Stimulated activated CD8-positive, alpha-beta memory T cell treated with anti-CD3 and anti-CD28 coated beads, Interleukin-15, amount 100 ng/mL, for 48 hours (primary cell): ENCODE results near the gene SPINDOC.
"Not testable (repeated sequence)": the region's sequence is repeated elsewhere in the genome, so short reads cannot be mapped to it uniquely, and the experiment has no call there.

ENCODE experiments used
- DNase-seq, 2 donors: peaks; one replicate each; pipeline ENCODE4 v3.0.0-alpha.2; 2020; ENCODE audit warnings: low read depth in 2 of 2

Gene SPINDOC, protein sequence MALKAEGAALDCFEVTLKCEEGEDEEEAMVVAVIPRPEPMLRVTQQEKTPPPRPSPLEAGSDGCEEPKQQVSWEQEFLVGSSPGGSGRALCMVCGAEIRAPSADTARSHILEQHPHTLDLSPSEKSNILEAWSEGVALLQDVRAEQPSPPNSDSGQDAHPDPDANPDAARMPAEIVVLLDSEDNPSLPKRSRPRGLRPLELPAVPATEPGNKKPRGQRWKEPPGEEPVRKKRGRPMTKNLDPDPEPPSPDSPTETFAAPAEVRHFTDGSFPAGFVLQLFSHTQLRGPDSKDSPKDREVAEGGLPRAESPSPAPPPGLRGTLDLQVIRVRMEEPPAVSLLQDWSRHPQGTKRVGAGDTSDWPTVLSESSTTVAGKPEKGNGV

DNA sequence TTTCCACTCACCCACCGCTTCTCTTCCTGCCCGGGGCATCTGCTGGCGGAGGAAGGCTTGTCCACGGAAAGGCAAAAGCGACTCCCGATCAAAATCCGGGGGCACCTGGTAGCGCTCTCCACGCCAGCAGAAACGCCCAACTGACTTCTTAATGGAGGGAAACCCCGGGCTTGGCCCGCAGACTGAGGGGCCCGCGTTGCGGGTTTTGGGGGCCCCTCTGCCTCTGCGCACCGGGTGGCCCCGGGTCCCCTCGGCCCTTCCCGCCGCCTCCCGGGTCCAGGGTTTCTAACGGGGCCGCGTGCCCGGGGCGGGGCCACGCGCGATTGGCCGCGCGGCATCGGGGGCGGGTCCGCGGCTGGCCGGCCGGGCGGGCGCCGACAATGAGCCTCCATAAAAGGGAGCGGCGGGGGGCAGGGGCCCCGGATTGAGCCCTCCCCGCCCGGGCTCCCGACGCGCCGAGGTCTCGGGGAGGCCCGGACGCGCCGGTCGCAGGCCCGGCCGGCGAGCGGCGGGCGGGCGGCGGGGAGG lies at the start of gene SPINDOC:
Gene SPINDOC (plus strand): TSS at position 422 of the 528 bp plus-strand sequence. CDS start 231 bp downstream, outside the sequence.
- DNase-seq = peak; percentile 67 to 68

DNA sequence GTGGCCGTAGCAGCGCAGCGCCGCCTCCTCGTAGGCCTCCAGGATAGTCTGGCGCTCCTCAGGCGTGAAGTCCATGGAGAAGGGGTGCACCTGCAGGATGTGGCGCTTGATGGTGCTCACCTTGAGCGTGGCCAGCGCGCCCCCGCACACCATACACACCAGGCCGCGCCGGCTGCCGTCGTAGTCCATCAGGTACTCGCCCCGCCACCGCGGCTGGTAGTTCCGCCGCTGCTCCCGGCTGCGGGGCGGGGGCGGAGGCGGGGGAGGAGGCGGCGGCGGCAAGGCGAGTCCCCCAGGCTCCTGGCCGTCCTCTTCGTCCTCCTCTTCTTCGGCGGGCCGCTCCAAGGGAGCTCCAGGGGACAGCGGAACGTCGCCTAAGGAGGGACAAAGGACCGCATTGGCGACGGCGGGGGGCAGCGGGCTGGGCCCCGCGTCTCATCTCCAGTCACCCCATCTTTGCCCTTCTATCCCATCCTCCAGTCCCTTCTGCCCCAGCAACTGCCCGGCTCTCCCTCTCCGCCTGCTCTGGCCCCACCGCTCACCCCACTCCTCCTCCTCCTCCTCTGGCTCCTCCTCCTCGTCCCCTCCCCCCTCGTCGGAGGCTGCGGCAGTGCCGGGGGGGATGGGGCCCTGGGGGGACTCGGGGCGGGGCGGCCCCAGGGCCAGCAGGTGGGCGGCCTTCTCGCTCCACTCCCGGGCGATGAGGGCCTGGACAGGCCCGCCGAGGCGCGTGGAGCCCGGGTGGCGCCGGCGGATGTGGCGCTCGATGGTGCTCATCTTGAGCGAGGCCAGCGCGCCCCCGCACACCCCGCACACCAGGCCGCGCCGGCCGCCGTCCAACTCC lies 49.5 kb upstream of the SPINDOC start:
- DNase-seq = no peak

DNA sequence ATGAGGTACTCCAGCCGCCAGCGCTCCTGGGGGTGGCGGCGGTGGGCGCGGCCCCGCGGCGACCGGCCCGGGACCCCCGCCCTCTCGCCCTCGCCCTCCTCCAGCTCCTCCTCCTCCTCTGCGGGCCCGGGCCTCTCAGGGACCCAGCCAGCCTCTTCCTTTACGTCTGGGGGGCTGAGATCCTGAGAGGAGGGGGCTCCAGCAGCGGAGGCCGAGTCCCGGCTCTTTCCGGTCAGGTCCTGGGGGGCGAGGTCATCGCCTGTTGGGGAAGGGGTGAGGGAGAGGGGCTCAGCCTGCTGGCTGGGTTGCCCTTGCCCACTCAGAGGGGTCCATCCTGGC lies 48.9 kb upstream of the SPINDOC start:
- DNase-seq = no peak

DNA sequence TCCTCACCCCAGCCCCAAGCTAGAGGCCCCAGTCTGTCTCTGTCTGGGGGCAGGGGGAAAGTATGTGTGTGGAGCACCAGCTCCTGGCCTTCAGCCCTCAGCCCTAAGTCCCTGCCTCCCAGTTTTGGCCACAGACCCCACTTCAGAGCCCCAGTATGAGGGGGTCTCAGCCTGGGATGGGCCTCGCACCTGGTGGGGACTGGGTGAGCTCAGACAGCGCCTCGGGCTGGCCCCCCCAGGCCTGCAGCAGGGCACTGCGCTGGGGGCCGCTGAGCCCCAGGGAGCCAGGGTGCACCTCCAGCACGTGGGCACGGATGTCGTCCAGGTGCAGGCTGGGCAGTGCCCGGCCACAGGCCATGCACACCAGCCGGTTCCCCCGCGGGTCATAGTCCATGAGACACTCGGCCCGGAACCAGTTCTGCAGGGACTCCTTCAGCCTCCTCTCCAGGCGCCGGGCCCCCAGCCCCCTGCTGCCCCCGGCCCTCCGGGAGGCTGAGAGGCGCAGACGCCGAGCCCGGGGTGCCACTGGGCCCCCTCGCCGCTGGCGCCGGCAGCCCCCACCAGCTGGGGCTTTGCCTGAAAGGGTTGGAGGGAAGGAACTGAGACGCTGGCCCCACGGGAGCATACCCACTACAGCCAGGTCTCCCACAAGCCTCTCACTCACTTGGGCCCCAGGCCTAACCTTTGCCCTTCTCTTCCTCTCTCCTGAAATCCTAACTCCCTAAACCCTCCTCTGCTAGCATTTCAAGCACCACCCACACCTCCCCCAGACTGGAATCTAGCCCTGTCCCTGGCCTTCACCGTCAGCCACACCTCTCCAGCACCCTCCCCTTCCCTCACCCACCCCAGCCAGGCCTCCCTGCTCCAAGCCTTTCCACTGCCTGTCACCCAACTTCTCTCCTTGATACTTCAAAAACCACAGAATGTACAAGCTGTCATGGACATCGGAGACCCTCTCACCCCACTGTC lies 48.3 kb upstream of the SPINDOC start:
- DNase-seq = no peak

DNA sequence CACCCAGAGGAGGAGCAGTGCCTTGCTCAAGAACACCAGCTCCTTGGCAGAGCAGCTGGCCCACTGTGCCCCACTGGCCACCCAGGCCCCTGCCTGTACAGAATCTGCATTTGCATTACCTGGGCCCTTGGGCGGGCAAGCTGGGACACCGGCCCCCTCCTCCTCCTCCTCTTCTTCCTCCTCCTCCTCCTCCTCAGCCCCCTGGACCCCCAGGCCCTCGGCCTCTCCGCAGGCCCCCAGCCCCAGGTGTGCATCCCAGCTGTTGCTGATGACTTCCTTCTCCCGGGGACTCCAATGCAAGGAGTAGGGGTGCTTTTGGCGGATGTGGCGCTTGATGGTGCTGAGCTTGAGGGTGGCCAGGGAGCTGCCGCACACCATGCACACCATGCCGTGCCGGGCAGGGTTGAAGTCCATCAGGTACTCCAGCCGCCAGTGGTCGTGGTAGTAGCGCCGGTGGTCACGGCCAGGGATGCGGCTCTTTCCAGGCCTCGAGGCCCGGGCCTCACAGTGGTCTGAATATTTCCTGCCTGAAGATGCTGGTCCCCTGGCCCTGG lies 47.5 kb upstream of the SPINDOC start:
- DNase-seq = no peak

DNA sequence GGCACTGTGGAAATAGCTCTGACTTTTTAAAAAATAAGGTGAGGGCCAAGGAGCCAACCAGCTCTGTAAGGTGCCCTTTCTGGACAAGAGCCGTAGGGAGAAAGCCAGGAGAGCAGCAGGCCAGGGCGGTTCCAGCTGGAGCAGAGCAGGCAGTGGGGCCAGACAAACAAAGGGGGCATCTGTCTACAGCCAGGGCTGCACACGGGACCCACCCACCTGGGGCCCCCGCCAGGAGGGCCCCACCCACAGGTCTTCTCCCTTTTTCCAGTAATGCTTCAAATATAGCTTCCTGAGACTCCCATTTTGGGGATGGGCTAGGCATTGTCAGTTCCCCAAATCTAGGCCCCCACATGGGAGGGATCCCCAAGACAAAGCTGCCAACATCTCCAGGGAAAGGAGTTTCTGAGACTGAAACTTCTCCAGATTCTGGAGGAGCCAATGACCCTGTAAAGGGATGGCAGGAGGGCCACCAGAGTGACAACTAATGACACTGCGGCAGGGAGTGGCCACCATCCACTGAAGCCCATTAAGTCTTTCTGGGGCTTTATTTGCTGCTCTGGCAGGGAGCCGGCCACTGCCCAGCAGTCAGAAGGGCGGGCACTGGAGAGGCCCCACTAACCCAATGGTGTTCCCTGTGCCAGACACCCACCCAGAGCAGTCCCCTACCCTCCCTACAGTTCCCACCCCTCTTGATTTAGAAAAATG lies 46.6 kb upstream of the SPINDOC start:
- no peak for DNase-seq

DNA sequence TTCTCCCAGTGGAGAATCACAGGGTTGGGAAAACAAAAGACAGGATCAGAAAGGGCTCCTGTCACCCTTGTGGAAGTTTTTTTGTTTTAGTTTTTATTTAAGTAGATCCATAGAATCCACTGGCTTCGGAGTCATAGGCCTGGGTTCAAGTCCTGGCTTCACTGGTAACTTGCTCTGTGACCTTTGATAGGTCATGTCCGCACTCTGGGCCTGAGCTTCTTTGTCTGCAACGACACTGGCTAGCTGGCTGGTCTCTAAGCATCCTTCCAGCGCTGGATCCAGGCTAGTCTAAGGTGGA lies 46.0 kb upstream of the SPINDOC start:
- no peak for DNase-seq

DNA sequence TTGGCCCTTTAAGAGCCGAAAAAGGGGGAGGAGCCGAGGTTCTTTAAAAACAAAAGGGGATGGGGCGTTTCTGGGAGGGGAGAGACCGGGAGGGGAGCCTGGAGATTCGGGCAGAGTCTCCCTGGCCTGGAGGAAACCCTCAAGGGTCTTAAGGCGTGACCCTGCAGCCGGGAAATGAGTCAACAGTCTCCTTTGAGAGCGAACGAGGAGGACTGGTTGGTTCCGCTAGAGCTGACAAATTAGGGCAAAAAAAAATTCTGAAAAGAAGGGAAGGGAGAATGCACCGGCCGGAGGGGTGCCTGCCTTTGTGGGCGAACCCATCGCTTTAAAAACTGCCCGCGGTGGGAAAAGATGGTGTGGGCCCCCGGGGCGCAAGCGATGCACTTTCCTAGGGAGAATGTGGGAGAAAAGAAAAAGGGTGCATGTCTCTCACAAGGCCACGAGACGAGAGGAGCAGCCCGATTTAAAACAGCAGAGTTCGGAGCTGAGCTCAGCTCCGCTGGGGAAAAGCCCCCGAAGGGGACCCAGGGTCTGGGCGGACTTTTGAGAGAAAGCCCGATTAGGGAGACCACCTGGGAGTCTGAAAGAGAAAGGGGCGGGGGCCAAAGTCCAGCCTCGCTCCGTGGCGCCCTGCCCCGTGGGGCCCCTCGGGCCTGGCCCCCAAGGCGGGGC lies 45.6 kb upstream of the SPINDOC start:
- DNase-seq = no peak

DNA sequence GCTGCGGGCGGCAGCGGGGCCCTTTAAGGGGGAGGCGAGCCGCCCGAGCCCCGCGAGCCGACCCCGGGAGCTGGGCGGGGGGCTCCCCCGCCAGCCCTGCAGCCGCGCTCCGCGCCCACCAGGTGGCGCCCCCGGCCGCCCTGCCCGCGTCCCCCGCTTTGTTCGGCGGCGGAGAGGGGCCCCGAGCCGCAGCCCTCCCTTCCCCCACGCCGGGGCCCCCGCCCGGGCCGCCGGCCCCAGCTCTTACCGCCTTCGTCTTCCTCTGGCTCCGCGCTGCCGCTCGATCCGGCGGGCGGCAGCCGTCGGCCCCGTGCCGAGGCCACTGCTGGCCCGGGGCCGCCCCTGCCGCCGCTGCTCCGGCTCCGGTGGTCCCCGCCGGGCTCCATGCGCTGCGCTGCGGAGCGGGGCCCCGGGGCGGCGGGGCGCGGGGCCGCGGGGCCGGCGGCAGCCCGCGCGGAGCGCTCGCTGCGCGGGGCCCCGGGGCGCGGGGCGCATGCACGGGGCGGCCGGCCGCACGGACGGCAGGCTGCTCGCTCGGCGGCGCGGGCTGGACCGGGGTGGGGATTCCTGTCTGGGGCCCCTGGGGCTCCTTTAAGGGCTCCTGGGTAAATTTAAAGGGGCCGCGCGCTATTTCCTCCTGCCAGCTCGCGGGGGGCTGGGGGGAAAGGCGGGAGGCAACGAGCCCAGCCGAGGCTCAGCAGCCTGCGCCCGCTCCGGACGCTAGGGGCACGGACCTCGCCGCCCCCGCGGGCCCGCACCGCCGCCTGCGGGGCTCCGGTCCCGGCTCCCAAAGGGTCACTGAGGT lies 44.8 kb upstream of the SPINDOC start, which contains the start of gene ZFTA:
Gene ZFTA (minus strand): TSS at position 539 of the 805 bp plus-strand sequence. CDS start 153 bp downstream, at position 386.
- peak; percentile 31 to 43 for DNase-seq

DNA sequence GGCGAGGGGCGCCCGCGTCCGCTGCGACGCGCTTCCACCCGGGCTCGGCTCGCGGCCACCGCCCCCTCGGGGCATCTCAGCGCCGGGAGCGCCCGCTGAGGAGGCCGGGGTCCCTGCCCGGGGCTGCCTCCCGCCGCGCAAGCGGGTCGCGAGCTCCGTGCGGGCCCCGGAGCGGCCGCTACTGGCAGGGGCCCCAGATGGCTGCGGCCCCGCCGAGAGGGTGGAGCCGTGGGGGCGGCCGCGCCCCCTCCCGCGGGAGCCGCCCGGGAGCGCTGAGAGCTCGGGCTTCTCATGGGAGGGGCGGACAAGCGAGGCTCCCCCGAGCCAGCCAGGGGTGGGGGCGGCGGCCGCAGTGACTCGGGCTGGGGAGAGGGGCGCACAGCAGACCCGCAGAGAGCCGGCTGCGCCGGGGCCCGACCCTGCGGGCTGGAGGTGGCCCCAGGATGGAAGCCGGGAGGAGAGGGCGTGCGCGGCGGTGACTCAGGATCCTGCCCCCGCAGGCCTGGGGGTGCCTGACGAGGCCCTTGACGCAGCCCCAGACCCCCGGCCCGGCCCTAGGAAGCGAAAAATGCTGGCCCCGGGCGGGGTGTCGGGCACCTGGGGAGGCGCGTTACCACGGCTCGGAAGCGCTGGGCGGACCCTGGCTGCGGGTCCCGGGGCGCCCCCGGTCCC lies 44.1 kb upstream of the SPINDOC start:
- DNase-seq = peak in 1 of 2 donors; percentile 24

DNA sequence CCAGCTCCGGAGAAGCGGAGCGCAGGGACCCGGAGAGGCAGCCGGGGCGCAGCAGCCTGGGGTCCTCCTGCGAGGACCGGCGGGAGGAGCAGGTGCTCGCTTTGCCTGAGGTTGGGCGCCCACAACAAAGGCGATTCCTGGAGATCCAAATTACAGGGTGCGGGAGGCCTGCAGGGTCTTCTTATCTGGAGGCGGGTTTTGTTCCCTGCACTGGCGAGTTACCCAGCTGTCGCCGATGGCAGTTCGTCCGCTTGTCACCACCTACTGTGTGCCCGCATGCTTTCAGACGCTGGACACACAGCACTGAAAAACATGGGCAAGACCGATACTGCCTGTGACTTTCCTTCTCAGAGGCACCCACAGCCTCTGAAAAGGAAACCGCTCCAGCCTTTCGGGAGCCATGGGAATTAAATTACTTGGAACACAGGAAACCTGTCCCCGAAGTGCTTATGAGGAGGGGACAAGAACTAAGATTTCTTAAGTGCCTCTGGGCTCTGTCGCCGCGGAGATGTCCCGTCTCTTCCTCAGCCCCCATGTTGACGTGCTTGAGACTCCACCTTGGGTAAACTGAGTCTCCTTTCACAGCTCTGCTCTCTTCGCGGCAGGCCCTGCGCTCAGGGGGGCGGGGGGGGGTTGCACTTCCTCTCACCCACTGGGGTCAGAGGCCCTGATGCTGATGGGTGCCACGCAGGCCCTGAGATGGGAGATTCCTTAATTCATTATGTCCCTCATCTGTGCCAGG lies 43.4 kb upstream of the SPINDOC start:
- DNase-seq = no peak

DNA sequence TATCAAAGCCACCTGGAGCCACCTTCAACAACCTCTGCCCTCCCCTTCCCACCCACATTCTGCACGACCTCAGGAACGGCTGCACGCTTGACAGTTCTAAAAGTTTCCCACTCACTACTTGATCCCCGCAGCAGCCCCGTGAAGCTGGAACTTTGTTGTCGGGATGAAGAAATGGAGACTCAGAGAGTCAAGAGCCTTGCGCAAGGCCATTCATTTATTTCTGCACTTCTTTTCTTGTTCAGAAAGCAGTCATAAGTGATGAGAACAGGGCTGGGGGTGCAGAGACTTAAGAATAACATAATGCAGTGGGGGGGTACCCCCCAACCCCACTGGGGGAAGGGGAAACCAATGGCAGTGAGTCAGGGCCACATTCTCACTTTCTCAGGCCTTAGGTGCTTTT lies 42.5 kb upstream of the SPINDOC start:
- no peak for DNase-seq

DNA sequence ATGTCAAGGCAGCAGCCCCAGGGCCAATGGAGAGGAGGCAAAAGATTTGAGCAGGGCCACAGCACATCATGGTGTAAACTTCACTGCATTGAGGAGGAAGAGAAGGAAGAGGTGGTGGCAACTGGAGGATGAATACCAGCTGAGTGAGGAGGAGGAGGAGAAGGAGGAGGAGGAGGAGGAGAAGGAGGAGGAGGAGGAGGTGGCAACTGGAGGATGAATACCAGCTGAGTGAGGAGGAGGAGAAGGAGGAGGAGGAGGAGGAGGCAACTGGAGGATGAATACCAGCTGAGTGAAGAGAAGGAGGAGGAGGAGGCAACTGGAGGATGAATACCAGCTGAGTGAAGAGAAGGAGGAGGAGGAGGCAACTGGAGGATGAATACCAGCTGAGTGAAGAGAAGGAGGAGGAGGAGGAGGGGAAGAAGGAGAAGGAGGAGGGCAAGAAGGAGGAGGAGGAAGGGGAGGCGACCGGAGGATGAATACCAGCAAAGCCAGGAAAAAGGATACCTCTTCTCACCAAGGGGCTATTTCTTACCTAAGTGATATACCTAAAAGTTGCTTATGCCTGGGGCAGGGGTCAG lies 41.4 kb upstream of the SPINDOC start:
- not testable (repeated sequence) for DNase-seq

DNA sequence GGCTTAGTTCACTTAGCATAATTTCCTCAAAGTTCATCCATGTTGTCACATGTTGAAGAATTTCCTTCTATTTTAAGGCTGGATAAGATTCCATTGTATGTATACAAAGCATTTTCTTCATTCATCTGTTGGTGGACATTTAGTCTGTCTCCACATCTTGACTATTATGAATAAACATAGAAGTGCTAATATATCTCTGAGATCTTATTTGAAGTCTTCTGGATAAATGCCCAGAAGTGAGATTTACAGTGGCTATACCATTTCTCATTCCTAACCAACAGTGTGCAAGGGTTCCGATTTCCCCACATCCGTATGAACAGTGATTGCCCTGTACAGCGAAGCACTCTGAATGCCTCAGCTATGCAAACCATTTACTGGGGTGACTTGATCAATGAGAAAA lies 38.1 kb upstream of the SPINDOC start:
- no peak for DNase-seq

DNA sequence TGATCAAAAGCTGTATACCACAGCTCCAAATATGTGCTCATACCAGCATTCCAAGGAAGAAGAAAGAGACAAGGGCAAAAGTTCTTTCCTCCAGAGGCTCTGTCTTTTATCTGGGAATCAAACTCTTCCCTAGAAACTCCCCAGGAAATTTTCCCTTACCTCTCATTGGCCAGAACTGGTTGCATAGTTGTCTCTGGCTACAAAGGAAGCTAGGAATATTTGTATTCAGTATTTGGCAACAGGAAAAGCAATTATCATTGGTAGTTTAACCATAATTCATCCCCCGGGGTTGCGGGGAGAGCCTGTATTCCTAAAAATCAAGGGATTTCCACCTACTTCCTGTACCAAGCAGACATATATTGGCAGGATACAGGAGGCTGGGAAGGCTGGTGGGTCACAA lies 34.2 kb upstream of the SPINDOC start:
- no peak for DNase-seq

DNA sequence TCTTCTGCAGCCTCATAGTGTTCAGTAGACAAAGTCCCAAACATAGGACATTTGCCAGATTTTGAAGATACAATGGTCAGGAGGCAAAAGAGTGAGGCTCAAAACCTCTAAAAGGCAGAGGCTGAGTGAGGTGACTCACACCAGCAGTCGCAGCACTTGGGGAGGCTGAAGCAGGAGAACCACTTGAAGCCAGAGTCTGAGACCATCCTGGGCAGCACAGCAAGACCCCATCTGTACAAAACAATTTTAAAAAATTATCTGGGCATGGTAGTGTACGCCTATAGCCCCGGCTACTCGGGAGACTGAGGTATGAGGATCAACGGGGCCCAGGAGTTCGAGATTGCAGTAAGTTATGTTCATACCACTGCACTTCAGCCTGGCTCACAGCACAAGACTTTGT lies 30.5 kb upstream of the SPINDOC start:
- DNase-seq = no peak

DNA sequence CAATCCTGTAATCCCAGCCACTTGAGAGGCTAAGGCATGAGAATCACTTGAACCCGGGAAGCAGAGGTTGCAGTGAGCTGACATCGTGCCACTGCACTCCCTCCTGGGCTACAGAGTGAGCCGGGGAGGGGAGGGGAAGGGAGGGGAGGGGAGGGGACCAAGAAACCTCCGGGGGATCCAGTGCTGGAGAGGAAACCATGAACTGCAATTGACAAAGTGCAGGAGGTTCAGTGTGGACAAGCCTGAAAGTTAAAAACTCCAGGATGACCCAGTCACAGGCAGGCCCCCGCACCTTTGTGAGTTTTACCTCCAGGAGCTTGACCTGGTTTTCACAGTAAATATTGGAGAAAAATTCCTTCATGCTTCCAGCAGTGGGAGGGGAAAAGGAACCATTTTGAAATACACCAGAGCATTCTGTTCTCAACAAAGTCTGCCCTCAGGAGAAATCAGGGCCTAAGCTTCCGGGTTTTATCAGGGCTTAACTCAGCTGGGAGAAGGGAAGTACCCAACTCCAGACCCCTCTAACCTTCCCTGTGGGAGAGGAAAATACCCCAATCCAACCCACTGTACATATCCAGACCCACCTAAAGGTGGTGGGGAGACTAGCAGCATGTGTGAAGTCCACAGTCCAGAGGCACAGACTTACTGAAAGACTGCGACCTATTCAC lies 29.2 kb upstream of the SPINDOC start:
- no peak for DNase-seq
